Measurements from ENCODE around the gene MMP15.
"Not testable (repeated sequence)": the region's sequence is repeated elsewhere in the genome, so short reads cannot be mapped to it uniquely, and the experiment has no call there.

MMP15 gene

GRCh38 chr16:58086381-58087208, 61.0 kb downstream of the MMP15 start:
- no peak for DNase-seq (ENCODE audit: low spot score)

- DNase-seq (ENCODE audit: low spot score), result no peak
These were observed 61.8 kb downstream of the MMP15 start for GRCh38 chr16:58087209-58087913.

GRCh38 chr16:58088091-58088490, 62.5 kb downstream of the MMP15 start:
- DNase-seq (ENCODE audit: low spot score), result no peak

GRCh38 chr16:58090396-58090795, 64.8 kb downstream of the MMP15 start:
- not testable (repeated sequence) for DNase-seq (ENCODE audit: low spot score)

GRCh38 chr16:58094026-58094425, 68.5 kb downstream of the MMP15 start:
- no peak for DNase-seq (ENCODE audit: low spot score)

GRCh38 chr16:58094791-58095574, 69.4 kb downstream of the MMP15 start:
- DNase-seq (ENCODE audit: low spot score), result no peak

- DNase-seq (ENCODE audit: low spot score), result not testable (repeated sequence)
These were observed 70.0 kb downstream of the MMP15 start for GRCh38 chr16:58095575-58095960.

- no peak for DNase-seq (ENCODE audit: low spot score)
These were observed 70.7 kb downstream of the MMP15 start for GRCh38 chr16:58096249-58096648.
